Fibroblast of the conjunctiva (primary cell): Measurements from ENCODE around the gene OGDH.
"Not testable (repeated sequence)": the region's sequence is repeated elsewhere in the genome, so short reads cannot be mapped to it uniquely, and the experiment has no call there.

Experiments
- DNase-seq: peaks from one replicate; pipeline ENCODE4 v3.0.0-alpha.2; 2010; ENCODE audit warnings: low read depth

Gene OGDH

DNA sequence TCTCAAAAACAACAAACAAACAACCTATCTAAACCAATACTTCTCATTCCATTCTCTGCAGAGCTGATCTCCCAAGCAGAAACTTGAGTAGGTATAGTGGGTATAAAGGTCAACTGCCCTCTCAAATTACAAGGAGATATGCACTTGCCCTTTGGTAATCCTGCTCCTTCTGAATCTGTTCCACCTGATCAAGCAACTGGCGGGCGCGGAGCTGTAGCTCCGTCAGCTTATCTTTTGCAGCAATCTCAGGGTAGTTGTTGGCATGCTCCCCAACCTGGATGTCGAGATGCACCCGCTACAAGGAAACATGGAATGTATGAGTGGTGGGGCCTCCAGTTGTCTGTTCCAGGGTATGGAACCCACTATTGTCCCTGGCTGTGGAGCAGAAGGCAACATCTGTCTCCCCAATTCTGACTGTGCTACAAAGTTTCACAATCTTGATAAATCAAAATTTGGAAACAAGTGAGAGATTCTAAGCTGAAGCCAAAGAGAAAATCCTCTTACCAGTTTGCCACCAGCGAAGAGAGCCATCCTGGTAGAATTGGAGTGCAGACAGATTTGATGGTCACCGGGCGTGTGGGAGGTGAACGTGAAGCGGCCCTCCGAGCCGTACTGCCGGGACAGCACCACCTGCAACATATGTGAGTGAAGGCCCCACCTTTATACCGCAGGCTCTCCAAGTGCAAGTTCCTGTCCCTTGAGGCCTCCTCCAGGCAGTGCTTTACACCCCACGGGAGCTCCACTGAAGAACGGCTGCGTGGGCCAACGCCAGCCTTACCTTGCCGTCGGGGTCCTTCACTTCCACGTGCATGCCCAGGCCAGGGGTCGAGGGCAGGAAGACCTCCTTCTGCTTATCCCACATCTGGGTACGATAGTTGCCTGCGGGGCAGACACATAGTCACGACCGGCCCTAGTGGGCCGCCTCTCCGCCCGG is 25.2 kb upstream of the OGDH start:
- no peak for DNase-seq

DNA sequence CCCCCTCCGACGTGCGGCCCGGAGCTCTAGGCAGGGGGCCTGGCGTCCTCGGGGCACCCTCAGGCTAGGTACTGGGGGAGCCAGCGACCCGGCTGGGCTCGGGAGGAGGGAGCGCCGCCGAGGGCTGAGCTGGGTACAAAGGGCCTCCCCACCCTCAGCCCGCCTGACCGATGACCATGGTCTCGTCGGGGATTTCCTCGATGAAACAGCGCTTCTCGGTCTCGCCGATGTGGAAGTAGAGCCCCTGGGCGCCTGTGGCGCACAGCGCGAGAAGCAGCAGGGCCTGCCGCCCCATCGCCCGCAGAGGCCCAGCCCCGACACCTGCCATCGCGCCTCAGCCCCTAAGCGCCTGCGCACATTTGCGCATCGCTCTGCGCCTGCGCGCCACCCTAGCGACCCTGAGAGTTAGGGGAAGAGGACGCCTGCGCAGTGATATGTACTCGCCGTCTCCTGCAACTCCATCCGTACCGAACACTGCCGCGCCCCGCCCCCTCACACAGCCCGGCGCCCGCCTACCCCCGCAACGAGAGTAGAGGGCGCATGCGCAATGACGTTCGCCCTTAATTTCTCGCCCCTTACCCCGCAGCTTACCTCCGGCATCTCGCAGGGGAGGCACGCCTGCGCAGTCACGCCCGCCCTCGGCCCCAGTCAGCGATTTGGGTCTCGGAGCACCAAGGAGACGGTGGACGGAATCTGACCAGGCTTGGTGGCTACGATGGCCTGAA is 24.4 kb upstream of the OGDH start, which contains the start of gene TMED4:
TSS of gene TMED4 (minus strand) at position 353 of the 725 bp plus-strand sequence. CDS start at position 328, 25 bp downstream.
- peak; percentile 99 for DNase-seq

DNA sequence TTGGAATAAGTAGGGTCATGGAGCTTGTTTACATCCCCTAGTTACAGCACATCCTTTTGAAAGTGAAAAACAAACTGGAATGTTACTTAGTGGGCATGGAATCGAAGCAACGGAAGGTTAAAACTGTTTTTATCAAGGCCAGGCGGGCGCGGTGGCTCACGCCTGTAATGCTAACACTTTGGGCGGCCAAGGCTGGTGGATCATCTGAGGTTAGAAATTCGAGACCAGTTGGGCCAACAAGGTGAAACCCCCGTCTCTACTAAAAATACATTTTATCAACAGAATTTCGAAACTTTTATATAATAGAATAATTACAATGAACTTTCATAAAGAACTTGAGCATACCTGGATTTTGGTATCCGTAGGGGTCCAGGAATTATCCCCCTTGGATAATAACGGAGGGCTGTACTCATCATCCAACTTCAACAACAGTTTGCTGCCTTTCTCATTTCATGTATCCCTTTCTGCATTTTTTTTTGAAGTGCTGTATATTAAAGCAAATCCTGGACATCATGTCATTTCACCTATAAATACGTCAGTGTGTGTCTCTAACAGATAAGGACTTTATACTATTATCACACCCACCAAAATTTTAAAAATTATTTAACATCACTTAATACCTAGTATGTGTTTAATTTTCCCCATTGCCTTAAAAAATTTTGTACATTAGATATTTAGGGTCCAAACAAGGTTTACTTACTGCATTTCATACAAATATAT is 23.1 kb upstream of the OGDH start:
- no peak for DNase-seq

DNA sequence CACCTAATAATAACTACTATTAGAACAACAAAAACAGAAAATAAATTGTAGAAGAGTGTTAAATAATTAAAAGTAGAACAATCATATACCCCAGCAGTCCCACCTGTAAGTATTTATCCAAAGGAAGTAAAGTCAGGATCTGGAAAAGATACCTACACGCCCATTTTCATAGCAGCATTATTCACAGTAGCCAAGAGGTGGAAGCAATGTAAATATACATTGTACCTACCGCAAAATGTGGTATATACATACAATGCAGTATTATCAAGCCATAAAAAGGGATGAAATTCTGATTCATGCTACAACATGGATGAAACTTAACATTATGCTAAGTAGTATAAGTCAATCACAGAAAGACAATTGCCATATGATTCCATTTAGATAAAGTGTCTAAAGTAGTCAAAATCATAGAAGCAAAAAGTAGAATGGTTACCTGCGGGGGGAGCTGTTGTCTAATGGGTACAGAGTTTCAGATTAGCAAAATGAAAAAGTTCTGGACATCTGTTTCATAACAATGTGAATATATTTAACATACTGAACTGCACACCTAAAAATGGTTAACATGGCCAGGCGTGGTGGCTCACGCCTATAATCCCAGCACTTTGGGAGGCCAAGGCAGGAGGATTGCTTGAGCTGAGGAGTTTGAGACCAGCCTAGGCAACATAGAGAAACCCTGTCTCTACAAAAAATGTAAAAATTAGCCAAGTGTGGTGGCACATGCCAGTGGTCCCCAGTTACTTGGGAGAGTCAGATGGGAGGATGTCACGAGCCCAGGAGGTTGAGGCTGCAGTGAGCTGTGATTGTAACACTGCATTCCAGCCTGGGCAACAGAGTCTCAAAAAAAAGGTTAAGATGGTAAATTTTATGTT is 18.4 kb upstream of the OGDH start:
- peak; percentile 47 for DNase-seq

DNA sequence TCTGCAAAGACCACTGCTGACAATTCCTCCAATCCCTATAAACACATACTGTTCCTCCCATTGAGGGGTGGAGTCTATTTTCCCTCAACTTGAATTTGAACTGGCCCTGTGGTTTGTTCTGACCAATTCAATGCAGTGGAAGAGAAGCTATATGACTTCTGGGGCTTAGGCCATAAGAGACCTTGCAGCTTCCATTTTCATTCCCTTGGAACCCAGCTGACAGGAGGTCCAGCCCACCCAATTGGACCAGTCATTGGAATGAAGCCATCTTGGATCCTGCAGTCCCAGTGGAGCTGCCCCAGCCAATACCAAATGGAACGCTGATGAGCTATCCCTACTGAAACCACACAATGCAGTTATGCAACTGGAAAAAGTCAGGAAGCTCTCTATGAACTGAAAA is 15.5 kb upstream of the OGDH start:
- no peak for DNase-seq

DNA sequence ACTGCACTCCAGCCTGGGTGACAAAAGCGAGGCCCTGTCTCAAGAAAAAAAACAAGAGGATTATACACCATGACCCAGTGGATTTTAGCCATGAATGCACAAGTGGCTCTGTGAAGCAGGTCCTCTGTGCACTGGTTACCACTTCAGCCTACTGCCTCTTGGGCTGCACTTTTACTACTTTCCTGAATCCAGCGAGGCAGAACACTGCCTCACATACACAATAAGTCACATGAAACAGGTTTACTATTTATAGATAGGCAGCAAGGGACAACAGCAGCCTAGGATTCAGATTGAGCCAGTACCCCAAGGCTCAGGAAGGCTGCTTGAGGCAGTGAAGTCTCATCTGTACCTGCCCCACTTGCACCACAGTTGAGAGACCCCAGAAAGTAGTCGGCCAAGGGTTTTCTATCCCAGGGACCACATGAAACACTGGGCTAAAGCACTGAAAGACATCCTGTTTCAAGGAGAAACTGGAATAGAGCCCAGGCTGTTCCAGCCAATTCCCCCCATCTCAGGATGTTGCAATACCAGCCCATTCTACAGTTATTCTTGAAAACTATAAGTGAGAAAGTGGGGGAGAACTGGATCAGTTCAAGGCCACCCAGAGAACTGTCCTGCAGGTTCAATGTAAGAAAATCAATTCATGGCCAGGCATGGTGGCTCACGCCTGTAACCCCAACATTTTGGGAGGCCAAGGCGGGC is 10.3 kb upstream of the OGDH start:
- DNase-seq, result no peak

DNA sequence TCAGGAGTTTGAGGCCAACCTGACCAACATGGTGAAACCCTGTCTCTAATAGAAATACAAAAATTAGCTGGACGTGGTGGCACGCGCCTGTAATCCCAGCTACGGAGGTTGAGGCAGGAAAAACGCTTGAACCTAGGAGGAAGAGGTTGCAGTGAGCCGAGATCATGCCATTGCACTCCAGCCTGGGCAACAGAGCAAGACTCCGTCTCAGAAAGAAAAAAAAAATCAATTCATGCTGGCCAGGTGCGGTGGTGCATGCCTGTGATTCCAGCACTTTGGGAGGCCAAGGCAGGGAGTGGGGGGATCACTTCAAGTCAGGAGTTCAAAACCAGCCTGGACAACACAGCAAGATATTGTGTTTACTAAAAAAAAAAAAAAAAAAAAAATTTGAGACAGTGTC is 9.2 kb upstream of the OGDH start:
- DNase-seq, result not testable (repeated sequence)

DNA sequence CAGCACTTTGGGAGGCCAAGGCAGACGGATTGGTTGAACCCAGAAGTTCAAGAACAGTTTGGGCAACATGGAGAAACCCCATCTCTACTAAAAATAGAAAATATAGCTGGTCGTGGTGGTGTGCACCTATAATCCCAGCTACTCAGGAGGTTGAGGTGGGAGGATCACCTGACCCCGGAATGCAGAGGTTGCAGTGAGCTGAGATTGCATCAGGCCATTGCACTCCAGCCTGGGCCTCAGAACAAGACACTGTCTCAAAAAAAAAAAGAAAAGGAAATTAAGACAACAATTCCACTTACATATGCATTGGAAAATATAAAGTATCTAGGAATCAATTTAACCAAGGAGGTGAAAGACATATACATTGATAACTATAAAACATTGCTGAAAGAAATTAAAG is 7.2 kb upstream of the OGDH start:
- DNase-seq, result no peak

DNA sequence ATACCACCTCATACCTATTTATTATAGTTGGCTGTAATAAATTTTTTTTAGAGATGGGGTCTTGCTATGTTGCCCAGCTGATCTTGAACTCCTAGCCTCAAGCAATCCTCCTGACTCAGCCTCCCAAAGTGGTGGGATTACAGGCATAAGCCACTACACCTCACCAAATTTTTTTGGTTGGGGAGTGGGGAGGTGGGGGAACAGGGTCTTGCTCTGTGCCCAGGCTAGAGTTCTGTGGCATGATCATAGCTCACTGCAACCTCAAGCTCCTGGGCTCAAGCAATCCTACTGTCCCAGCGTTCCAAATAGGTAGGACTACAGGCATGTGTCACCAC is 3.9 kb upstream of the OGDH start:
- DNase-seq, result no peak

DNA sequence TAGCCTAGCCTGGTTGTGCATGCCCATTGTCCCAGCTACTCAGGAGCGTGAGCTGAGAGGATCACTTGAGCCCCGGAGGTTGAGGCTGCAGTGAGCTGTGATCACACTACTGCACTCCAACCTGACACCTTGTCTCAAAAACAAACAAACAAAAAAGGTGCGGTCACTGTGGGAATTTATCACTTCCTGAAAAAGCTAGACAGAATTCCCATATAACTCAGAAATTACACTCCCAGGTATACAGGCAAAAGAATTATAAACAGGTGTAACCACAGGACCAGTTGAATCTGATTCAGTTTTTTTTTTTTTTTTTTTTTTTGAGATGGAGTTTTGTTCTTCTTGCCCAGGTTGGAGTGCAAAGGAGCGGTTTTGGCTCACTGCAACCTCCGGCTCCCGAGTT is 3.2 kb upstream of the OGDH start:
- no peak for DNase-seq

DNA sequence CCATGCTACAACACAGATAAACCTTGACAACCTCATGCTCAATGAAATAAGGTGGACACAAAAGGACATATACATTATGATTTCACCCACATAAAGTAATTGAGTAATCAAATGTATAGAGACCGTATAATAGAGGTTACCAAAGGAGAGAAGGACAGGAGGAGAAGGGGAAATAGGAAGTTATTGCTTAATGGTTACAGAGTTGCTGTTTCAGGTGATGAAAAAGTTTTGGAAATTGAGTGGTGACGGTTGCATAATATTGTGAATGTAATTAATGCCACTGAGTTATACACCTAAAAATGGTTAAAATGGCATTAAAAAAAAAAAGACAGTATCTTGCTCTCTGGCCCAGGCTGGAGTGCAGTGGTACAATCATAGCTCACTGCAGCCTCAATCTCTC is 1.5 kb upstream of the OGDH start:
- no peak for DNase-seq

DNA sequence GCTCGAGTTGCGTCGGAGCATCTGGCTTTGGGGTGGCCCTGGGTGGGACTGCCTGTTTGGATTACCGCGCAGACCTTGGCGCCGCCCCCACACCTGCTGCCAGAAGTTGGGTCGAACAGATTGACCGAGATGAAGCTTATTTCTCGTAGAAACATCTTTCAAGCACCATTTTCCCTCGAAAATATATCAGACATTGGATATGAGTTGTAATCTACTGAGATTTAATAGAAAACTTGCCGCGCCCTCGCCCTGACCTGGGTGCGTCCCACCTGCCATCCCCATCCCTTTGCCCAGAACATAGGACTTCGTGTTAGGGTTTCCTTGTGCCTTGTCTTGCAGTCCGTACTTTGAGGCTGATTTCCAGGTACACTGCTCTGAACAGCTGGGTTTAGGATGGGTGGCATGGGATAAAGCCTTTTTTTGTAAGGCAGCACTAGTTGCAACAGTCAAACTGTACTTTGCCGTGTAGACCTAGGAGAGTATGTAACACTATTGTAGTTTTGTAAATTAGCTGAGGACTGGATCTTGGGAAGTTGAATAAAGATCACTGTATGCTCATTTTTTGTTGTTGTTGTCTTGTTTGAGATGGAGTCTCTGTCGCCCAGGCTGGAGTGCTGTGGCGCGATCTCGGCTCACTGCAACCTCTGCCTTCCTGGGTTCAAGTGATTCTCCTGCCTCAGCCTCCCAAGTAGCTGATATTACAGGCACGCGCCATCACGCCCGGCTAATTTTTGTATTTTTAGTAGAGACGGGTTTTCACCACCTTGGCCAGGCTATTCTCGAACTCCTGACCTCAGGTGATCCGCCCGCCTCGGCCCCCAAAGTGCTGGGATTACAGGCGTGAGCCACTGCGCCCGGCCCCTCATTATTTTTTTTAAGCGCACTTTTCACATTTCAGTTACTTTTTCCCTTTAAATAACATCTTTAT is 978 bp downstream of the OGDH start:
- no peak for DNase-seq

DNA sequence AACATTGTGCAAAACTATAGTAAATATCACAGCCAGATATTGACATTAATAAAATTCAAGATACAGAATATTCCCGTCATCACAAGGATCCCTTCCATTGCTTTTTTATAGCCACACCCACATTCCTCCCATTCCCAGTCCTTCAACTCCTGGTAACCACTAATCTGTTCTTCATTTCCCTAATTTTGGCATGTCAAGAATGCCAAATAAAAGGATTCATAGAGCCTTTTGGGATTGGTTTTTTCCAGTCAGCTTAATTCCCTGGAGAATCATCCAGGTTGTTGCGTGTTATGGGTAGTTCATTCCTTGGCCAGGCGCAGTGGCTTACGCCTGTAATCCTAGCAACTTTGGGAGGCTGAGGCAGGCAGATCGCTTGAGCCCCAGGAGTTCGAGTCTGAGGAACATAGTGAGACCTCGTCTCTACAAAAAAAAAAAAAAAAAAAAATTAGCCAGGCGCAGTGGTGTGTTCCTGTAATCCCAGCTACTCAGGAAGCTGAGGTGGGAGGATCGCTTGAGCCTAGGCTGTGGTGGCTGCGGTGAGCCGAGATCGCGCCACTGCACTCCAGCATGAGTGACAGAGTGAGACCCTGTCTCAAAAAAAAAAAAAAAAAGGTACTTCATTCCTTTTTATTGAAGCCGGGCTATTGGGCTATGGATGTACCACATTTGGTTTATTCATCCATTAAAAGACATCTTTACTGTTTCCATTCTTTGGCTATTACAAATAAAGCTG is 2.7 kb downstream of the OGDH start:
- DNase-seq, result no peak

DNA sequence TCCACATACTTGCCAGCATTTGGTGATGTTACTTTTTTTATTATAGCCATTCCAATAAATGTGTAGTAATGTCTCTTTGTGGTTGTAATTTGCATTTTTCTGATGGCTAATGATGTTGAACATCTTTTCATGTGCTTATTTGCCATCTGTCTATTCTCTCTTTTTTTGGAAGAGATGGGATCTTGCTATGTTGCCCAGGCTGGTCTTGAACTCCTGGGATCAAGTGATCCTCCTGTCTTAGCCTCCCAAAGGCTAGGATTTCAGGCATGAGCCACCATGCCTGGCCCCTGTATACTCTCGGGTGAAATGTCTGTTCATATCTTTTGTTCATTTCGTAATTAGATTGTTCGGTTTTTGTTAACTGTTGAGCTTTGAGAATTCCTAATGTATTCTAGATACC is 3.4 kb downstream of the OGDH start:
- DNase-seq, result no peak

DNA sequence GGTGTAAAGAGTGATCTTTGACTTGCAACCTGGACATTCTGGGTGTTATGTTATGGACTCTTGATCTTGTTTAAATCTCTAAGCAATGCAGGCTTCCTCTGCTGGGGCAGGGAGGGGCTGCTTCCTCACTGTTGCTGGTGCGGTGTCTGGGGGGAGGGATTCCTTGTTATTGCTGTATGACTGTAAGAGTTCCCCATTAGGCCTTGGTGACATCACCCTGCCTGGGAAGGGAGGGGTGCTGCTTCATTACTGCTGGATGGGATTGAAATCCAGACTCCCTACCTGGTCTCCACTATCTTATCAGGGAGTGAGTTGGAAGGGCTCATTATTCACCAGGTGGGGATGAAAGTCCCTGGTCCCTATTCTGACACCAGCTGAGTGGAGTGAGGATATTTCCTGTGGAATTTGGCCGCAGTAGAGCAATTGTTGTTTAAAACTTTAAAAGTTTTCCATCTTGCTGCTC is 8.8 kb downstream of the OGDH start:
- no peak for DNase-seq

DNA sequence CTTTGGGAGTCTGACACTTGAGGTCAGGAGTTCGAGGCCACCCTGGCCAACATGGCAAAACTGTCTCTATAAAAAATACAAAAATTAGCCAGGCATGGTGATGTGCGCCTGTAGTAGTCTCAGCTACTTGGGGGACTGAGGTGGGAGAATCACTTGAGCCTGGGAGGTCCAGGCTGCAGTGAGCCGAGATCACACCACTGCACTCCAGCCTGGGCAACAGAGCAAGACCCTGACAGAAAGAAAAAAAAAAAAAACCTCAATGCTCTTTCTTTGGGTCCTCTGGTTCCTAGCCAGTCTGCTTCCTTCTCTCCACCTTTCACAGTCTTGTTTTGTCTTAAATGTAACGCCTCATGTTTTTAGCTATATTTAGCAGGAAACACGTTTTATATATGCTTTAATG is 9.4 kb downstream of the OGDH start:
- no peak for DNase-seq

DNA sequence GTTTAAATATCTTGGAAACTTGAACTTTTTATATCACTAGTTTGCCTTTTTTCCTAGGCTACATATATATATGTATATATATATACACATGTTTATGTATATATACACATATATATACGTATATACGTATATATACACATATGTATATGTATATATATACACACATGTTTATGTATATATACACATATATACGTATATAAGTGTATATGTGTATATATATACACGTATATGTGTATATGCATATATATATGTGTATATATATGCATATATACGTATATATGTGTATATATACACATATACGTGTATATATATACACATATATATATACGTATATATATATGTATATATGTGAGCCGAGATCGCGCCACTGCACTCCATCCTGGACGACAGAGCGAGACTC is 10.1 kb downstream of the OGDH start:
- no peak for DNase-seq

DNA sequence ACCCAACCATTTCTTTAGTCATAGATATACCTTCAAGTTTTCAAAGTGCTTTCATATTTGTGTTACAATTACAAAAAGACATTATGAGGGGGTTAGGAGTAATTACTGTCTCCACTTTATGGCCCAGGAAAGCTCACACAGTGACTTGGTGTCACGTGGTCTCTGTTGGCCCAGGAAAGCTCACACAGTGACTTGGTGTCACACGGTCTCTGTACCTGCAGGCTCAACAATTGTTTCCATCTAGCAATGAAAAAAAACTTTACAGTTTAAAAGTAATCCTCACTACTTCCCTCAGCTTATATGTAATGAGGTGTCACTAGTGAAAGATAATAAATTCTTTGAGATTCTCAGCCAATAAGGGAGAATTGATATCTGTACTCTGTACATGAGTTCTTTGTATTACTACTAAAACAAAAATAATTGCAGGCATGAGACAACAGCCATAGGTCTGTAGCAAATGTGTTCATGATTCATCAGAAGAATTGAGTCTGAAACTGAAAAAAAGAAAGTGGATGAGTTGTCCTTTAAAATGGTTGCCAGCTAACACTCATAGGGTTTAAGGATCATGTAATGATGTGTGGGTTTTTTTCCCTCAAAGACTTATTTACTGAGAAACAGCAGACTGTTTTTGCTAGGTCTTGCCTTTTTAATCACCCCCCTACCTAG is 10.9 kb downstream of the OGDH start:
- no peak for DNase-seq

DNA sequence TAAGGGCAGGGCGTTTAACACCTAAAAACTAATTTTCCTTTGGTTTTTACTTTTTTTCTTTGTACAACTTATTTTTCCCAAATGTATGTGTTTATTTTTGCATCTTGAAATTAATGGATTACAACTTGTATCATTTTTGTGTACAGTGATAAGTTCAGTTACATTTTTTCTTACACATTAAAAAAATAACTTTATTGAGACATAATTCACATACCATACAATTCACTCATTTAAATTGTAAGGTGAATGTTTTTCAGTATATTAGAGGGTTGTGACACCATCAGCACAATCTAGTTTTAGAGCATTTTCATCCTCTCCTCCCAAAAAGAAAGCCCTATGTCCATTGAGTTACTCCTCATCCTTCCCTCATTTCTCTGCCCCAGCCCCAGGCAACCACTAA is 11.6 kb downstream of the OGDH start:
- no peak for DNase-seq
